K562 (cell line): ENCODE measurements around the gene AURKB. TPM values are rescaled to one million over a fixed set of nuclear protein-coding genes. Genes with fewer than 3 reads are reported as not detected.
A peak's percentile ranks its signal among the peaks of the same experiment; 100 is the strongest.

ENCODE experiments used
- BRD9 ChIP-seq: fragments of 450-650 bp; IDR thresholded peaks from 2 replicates; pipeline ENCODE4 v1.6.1; 2018; ENCODE audit warnings: low read depth; ENCODE audit not compliant: partially characterized antibody
- CBX1 ChIP-seq: sonication (generic); IDR thresholded peaks from 2 replicates; pipeline ENCODE4 v1.6.1; 2016; ENCODE audit warnings: antibody characterized with exemption, low read depth, mild to moderate bottlenecking
- CHD7 ChIP-seq: fragments of 200-600 bp; sonication (generic); IDR thresholded peaks from one replicate; pipeline ENCODE4 v1.6.1; 2012; ENCODE audit warnings: mild to moderate bottlenecking, low read depth, low read length, inconsistent platforms
- ZC3H8 ChIP-seq: fragments of 450-650 bp; IDR thresholded peaks from 2 replicates; pipeline ENCODE4 v1.6.1; 2017
- ZNF197 ChIP-seq: fragments of 200-800 bp; sonication (Bioruptor generic); IDR thresholded peaks from 2 replicates; pipeline ENCODE4 v1.6.1; 2016; ENCODE audit warnings: low read depth, missing genetic modification characterization, missing compliant biosample characterization
- ZNF445 ChIP-seq: fragments of 250-450 bp; sonication (Bioruptor Pico); IDR thresholded peaks from 2 replicates; pipeline ENCODE4 v1.4.0; 2020; ENCODE audit warnings: low read depth, mild to moderate bottlenecking, moderate library complexity
- polyA plus RNA-seq, 8 experiments: library from polyadenylated mRNA; depleted of rRNA in 4 of 8; stranded (reverse) in 5 of 8; unstranded in 3 of 8; fragments of >200 nt; fragmentation: Nextera tagmentation in 2 of 8; fragmentation: Illumina TruSeq in 1 of 8; extraction: Ambion mirVana in 2 of 8; extraction: Trizol in 1 of 8; gene quantifications; 2 replicates each; pipeline versions ENCODE4 v1.2.1 to v1.2.3, GENCODE V29; 2011 to 2014; ENCODE audit warnings: inconsistent platforms in 1 of 8, missing spikeins in 1 of 8
- total RNA-seq, 7 experiments: library from RNA; depleted of rRNA in 6 of 7; stranded (reverse); fragments of >200 nt in 6 of 7; fragmentation: Illumina TruSeq in 2 of 7; extraction: Trizol in 2 of 7; gene quantifications; 2 replicates each; pipeline versions ENCODE4 v1.2.1 to v1.2.3, GENCODE V29; 2011 to 2021; ENCODE audit warnings: low replicate concordance in 1 of 7
- TF ChIP-seq, protein P1 (sequence below): fragments of 450-650 bp; IDR thresholded peaks from 2 replicates; pipeline ENCODE4 v1.6.1; 2016; ENCODE audit warnings: borderline replicate concordance
- TF ChIP-seq, protein P2 (sequence below): fragments of 200-400 bp; formaldehyde crosslinking; IDR thresholded peaks from 2 replicates; pipeline ENCODE4 v1.6.1; 2017; ENCODE audit warnings: mild to moderate bottlenecking, low read depth, low read length, moderate library complexity
- TF ChIP-seq, protein P3 (sequence below): fragments of 200-800 bp; sonication (Bioruptor generic); IDR thresholded peaks from 2 replicates; pipeline ENCODE4 v1.6.1; 2017; ENCODE audit warnings: missing genetic modification characterization, missing compliant biosample characterization

AURKB gene
- total and polyA plus RNA-seq, 9 of the 15 experiments (the other 6 are each of a cell fraction or from before 2014, with no cell fraction given): 27.2 to 114 (median 74.8) TPM

GRCh38 chr17:8186446-8186786, 24.0 kb downstream of the AURKB start (continued):
- TF ChIP-seq CHD7 (peak; percentile 87), ZNF197 (0 out of 2 replicates have a peak, but pooled peaks have one; percentile 9), ZNF445 (CRISPR knock-in tag) (0 out of 2 replicates have a peak, but pooled peaks have one; percentile 31), BRD9 (peak; percentile 17), ZC3H8 (no peak), CBX1 (0 out of 2 replicates have a peak, but pooled peaks have one; percentile 17)
- TF ChIP-seq, protein P1, sequence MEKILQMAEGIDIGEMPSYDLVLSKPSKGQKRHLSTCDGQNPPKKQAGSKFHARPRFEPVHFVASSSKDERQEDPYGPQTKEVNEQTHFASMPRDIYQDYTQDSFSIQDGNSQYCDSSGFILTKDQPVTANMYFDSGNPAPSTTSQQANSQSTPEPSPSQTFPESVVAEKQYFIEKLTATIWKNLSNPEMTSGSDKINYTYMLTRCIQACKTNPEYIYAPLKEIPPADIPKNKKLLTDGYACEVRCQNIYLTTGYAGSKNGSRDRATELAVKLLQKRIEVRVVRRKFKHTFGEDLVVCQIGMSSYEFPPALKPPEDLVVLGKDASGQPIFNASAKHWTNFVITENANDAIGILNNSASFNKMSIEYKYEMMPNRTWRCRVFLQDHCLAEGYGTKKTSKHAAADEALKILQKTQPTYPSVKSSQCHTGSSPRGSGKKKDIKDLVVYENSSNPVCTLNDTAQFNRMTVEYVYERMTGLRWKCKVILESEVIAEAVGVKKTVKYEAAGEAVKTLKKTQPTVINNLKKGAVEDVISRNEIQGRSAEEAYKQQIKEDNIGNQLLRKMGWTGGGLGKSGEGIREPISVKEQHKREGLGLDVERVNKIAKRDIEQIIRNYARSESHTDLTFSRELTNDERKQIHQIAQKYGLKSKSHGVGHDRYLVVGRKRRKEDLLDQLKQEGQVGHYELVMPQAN: no peak
- TF ChIP-seq, protein P2, sequence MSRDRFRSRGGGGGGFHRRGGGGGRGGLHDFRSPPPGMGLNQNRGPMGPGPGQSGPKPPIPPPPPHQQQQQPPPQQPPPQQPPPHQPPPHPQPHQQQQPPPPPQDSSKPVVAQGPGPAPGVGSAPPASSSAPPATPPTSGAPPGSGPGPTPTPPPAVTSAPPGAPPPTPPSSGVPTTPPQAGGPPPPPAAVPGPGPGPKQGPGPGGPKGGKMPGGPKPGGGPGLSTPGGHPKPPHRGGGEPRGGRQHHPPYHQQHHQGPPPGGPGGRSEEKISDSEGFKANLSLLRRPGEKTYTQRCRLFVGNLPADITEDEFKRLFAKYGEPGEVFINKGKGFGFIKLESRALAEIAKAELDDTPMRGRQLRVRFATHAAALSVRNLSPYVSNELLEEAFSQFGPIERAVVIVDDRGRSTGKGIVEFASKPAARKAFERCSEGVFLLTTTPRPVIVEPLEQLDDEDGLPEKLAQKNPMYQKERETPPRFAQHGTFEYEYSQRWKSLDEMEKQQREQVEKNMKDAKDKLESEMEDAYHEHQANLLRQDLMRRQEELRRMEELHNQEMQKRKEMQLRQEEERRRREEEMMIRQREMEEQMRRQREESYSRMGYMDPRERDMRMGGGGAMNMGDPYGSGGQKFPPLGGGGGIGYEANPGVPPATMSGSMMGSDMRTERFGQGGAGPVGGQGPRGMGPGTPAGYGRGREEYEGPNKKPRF: no peak
- TF ChIP-seq, protein P3, sequence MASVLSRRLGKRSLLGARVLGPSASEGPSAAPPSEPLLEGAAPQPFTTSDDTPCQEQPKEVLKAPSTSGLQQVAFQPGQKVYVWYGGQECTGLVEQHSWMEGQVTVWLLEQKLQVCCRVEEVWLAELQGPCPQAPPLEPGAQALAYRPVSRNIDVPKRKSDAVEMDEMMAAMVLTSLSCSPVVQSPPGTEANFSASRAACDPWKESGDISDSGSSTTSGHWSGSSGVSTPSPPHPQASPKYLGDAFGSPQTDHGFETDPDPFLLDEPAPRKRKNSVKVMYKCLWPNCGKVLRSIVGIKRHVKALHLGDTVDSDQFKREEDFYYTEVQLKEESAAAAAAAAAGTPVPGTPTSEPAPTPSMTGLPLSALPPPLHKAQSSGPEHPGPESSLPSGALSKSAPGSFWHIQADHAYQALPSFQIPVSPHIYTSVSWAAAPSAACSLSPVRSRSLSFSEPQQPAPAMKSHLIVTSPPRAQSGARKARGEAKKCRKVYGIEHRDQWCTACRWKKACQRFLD: 0 out of 2 replicates have a peak, but pooled peaks have one; percentile 55
